ENCODE measurements around the gene POLR3K.
A peak's percentile ranks its signal among the peaks of the same experiment; 100 is the strongest.
"Not testable (repeated sequence)": the region's sequence is repeated elsewhere in the genome, so short reads cannot be mapped to it uniquely, and the experiment has no call there.

The POLR3K gene

GRCh38 chr16:42069-42457 is 11.3 kb downstream of the POLR3K start:
- DNase-seq = no peak

DNA sequence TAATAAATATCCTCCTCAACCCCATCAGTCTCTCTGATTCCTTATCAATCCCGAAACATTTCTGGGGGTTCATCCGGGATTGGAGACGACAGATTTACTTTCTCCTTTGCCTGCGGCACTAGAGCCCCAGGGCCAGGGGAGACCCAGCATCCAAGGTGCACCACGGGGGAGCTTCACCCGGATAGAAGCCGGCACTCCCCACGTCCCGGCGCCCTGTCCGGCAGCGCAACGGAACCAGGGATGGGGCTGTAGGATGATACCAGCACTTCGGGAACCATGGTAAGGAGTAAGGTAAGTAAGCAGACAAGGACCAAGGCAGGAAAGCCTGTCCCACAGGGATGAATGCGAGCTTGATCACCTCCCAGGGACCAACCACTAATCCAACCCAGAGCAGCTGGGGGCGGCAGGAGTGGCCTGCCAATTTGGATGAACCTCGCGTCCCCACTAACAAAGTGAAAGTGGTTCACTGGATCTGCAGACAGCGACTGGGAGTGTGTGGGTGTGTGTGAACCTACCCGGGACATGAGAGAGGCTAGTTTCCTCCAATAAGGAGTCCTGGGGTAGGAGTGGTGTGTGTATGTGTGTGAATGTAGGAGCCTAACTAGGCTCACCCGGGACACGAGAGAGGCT is 11.9 kb downstream of the POLR3K start:
- no peak for DNase-seq

GRCh38 chr16:38941-39892 is 14.2 kb downstream of the POLR3K start:
- DNase-seq = no peak

- DNase-seq = not testable (repeated sequence)
These were observed 15.2 kb downstream of the POLR3K start for GRCh38 chr16:38206-38605.

- DNase-seq = peak; percentile 70
These were observed 15.9 kb downstream of the POLR3K start for GRCh38 chr16:37511-37910.

DNA sequence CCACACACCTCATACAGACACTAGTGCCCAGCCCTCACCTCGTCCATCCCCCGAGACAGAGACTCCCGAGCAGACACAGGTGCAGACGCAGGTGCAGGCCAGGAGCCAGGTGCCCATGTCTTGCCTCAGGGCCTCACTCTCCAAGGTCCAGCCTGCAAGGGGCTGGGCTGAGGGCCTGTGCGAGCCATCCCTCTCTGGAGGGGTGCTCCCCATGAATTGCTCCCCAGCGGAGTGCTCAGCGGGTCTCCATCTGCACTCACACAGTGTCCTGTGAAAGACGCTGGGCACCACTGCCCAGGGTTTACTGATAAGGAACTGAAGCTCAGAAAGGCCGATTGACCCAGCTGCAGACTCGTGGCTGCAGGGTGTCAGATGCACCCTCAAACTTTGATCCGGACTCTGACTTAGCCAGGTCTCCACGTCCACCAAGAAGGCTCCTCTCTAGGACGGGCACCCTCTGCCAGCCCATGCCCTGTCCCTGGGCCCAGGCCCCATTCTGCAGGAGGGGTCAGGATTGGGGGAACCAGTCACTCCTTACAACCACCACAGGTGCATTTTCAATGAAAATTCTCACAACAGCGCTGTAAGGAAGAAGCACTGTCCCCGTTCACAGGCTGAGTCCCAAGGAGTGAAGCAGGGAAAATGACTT is 16.9 kb downstream of the POLR3K start:
- no peak for DNase-seq

- no peak for DNase-seq
These were observed 17.6 kb downstream of the POLR3K start for GRCh38 chr16:35678-36305.

DNA sequence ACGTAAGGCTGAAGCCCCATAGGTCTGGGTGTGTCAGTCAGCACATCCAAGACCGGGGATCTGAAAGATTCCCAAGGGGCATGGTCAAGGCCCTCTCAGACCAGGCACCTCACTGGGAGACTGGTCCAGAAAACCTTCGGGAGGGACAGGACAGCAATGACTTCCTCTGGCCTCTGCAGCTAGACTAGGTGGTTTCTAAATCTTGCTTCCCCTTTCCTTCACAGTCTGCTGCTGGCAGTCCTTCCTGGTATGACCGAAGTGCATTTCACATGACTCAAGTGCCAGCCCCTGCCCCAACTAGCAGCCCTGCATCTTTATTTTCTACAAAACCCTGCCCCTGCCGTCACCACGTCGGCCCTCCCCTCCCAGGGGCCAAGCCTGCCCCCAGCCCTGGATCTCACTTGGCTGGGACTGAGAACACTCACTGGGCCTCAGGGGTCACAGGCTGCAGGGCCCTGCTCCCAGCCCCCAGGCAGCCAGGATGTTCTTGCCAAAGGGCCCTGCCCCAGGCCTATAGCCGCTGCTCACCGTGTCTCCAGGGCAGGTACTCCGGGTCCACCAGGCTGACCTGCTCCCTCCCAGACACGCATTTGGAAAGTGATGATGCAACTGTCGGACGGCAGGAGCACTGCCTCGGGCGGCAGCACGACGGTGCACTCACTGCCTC is 18.3 kb downstream of the POLR3K start:
- peak; percentile 81 for DNase-seq

DNA sequence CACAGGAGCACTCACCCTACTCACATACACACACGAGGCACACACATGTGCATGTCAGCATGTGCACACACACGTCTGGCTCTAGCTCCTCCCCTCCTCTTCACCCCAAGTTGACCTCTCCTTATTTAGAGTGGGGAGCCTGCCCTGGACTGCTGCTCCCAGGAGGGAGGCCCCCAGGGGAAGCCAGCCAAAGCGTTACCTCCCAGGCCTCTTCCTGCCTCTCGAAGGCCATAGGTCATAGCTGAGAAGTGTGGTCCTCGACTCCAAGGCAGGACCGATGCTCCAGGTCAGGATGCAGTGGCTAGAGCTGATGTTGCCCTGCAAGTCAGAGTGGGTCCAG is 18.8 kb downstream of the POLR3K start:
- no peak for DNase-seq

DNA sequence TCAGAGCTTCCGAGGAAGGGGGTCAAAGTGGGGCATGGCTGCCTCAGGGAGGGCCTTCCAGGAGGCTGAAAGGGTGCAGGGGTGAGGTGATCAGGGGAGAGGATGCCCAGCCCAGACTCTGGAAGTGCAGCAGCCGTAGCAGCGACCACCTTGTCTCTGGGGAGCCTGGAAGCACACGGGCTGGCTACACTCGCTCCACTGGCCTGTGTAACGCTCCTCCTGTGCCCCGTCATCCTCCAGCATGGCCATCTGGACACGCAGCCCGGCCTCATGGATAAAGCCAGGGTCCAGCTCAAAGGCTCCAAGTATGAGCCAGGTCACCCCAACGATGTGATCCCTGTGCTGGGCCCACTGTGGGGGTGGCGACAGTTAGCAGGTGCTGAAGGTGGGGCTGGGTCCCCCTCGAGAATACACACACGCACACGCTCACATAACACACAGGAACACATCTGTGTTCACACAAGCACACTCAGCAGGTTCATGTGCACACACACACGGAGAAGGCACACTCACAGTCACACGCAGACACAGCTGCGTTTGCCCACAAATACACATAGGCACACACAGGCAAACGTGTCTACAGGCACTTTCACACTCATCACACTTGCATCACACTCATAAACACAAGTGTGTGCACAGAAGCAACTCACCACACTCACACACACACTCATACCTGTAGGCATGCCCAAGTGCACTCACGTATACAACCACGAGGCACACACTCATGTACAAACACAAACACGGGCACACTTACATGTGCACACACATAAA is 19.3 kb downstream of the POLR3K start:
- no peak for DNase-seq

GRCh38 chr16:33154-33876 is 20.1 kb downstream of the POLR3K start:
- DNase-seq = not testable (repeated sequence)

- not testable (repeated sequence) for DNase-seq
These were observed 22.8 kb downstream of the POLR3K start for GRCh38 chr16:30627-31026.

DNA sequence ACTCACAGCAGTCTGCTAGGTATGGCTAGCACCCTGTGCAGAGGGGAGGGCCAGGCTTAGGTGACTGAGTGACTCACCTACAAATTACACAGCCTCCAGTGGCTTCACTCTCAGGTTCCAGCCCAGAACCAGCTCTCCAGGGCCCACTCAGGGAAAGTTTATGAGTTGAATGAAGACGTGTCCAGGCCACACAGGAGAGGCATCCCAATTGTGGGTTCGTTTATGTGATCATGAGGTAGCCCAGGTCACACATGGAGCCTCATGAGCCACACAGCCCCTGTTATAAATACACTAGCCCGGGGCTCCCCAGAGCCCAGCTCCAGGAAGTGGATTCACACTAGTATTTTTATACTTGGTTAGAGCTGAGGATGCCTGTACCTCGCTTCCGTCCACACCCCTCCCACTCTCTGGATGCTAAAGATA is 27.5 kb downstream of the POLR3K start:
- DNase-seq = not testable (repeated sequence)

DNA sequence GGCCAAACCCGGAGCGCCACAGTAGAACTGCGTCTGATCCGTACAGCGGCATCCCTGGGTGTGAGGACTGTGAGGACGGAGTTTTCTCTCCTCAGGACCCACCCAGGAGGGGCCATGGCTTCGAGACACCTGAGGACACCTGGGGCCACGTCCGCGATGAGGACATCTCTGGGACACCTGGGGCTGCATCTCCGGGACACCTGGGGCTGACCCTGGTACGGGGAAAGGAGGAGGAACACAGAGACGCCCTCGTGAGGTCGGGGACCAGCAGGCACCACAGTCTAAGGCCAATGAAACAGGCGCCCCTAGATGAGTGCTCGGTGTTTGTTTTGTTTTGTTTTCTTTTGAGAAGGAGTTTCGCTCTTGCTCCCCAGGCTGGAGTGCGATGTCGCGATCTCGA is 29.3 kb downstream of the POLR3K start:
- not testable (repeated sequence) for DNase-seq

GRCh38 chr16:20886-21285 is 32.5 kb downstream of the POLR3K start:
- not testable (repeated sequence) for DNase-seq

DNA sequence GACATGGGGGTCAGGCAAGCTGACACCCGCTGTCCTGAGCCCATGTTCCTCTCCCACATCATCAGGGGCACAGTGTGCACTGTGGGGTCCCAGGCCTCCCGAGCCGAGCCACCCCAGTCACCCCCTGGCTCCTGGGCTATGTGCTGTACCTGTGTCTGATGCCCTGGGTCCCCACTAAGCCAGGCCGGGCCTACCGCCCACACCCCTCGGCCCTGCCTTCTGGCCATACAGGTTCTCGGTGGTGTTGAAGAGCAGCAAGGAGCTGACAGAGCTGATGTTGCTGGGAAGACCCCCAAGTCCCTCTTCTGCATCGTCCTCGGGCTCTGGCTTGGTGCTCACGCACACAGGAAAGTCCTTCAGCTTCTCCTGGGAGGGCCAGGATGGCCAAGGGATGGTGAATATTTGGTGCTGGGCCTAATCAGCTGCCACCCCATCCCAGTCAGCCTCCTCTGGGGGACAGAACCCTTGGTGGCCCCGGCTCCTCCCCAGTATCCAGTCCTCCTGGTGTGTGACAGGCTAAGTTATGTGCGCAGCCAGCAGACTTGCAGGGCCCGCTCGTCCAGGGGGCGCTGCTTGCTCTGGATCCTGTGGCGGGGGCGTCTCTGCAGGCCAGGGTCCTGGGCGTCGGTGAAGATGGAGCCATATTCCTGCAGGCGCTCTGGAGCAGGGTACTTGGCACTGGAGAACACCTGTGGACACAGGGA is 36.2 kb downstream of the POLR3K start:
- not testable (repeated sequence) for DNase-seq

DNA sequence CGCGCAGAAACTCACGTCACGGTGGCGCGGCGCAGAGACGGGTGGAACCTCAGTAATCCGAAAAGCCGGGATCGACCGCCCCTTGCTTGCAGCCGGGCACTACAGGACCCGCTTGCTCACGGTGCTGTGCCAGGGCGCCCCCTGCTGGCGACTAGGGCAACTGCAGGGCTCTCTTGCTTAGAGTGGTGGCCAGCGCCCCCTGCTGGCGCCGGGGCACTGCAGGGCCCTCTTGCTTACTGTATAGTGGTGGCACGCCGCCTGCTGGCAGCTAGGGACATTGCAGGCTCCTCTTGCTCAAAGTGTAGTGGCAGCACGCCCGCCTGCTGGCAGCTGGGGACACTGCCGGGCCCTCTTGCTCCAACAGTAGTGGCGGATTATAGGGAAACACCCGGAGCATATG is 42.6 kb downstream of the POLR3K start:
- DNase-seq = not testable (repeated sequence)

DNA sequence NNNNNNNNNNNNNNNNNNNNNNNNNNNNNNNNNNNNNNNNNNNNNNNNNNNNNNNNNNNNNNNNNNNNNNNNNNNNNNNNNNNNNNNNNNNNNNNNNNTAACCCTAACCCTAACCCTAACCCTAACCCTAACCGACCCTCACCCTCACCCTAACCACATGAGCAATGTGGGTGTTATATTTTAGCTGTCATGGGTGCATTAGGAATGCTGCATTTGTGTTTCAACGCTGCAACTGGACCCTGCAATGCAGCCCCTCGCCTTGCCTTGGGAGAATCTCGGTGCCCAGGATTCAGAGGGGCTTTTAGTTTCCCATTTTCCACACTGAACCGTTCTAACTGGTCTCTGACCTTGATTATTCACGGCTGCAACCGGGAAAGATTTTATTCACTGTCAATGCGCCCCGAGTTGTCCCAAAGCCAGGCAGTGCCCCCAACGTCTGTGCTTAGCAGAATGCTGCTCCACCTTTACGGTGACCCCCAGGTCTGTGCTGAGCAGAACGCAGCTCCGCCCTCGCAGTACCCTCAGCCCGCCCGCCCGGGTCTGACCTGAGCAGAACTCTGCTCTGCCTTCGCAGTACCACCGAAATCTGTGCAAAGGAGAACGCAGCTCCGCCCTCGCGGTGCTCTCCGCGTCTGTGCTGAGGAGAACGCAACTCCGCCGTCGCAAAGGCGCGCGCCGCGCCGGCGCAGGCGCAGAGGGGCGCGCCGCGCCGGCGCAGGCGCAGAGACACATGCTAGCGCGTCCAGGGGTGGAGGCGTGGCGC is 43.3 kb downstream of the POLR3K start:
- no peak for DNase-seq
